Dermis microvascular lymphatic vessel endothelial cell (primary cell): ENCODE data around the gene SOX6. TPM values are rescaled to one million over a fixed set of nuclear protein-coding genes. Genes with fewer than 3 reads are reported as not detected.
"Not testable (repeated sequence)": the region's sequence is repeated elsewhere in the genome, so short reads cannot be mapped to it uniquely, and the experiment has no call there.

Experiments used
- DNase-seq, 2 donors: peaks; one replicate each; pipeline versions ENCODE4 v3.0.0 to v3.0.0-alpha.2; 2010; ENCODE audit warnings: low read depth in 2 of 2
- total RNA-seq: library from RNA; depleted of rRNA; stranded (reverse); fragments of >200 nt; gene quantifications from 2 replicates; pipeline ENCODE4 v1.2.1, GENCODE V29; 2014

The SOX6 gene
- total RNA-seq, 1 donor from 2014 or later: under 0.01 TPM

DNA sequence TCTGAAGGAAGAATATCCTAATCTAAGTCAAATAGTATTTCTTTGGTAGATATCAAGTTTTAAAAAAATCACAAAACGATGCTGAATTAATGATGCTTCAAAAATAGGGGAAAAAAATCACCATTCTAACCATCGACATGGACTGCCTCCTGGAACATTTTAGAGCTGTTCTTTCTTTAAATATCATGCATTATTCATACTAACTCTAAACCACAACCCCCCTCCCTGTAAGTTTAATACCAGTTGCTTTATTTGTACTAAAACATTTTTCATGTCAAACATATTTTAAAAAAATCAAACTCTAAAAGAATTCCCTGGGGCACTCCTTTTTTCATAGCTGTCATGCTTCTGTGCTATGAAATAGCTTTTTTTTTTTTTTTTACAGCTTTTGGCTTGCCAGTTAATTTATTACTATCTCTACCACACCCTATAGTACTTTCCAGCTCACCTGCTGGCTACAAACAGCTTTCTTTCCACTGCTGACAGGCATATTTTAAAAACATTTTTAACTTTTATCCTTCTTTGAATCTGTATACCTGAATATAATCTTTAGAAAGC, 256.9 kb downstream of the SOX6 start:
- DNase-seq: no peak

DNA sequence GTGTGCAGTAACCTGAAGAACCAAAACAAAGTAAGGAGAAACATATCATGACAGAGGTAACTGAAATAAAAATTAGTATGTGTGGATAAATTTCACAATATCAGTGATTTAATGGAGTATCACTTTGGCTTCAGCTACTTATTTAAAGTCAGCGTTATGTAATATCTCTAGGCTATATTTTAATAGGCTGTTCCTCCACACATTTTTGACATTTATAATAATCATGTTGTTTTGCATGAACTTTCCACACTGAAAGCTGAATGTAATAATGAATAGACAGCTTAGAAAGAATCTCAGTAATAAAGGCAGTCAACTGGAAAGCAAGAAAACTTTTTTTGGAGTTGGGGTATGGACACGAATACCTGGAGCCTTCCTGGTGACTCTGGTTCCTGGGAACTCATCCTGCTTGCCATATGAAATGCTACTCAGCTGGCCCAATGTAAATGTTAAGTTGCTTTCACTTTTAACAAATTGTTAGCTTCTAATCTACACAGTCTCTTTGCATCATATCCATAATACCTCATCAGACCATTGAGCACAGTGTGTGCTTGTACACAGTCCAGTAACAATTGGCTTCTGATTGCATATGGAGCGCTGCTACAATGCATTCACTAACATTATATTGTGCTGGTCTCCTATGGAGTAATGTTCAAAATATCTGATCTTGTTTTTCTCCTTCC, 257.7 kb downstream of the SOX6 start:
- DNase-seq: no peak

DNA sequence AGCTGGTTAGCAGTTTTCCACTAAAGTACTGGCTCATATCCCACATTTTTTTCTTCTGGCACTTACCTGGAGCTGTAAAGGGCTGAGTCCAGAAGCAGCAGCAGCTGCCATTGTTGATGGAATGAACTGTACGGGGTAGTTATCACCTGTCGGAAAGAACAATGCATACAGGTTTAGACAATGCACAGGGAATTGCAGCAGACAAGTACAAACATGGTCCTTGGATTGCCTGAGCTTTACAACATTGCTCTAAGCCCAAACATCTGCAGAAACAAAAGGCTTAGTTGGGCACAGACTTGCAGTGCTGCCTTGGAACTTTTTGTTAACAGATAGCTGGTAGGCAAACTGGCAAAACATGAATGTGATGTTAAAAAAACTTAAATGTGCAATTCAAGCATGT, 258.8 kb downstream of the SOX6 start:
- DNase-seq: no peak

DNA sequence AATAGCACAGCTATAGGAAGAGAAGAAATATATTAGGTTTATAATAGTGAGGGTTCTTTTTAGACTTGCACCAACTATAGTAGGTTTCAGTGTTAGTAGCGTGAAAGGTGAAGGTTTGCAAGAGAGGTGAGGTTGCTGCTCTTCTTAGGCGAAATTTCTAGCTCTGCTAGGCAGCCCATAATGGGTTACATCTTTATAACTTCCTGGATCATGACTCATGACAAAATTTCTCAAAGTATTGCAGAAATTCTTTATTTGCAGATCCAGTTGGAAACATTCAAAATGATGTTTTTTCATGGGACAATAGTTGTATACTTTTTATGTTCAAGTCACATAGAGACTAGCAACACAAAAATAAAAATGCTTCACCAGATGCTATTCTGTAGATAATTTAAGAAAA, 260.0 kb downstream of the SOX6 start:
- DNase-seq: no peak

DNA sequence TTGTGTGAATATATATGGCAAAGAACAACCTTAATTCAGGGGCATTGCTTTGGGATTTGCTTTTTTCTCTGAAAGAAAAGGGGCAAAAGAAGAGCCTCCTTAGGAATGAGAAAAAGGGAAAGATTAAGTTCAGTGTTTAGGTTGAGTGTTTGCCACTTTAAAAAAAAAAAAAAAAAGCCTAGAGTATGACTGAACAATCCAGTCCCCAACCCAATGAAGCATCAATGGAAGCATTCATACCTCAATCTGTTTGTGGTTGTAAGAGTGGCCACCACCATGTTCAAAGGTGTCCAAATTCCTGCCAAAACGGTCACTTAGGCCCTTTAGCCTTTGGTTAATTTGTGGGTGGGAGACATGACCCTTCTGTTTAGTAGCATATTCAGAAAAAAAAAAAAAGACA, 260.6 kb downstream of the SOX6 start:
- DNase-seq: no peak

DNA sequence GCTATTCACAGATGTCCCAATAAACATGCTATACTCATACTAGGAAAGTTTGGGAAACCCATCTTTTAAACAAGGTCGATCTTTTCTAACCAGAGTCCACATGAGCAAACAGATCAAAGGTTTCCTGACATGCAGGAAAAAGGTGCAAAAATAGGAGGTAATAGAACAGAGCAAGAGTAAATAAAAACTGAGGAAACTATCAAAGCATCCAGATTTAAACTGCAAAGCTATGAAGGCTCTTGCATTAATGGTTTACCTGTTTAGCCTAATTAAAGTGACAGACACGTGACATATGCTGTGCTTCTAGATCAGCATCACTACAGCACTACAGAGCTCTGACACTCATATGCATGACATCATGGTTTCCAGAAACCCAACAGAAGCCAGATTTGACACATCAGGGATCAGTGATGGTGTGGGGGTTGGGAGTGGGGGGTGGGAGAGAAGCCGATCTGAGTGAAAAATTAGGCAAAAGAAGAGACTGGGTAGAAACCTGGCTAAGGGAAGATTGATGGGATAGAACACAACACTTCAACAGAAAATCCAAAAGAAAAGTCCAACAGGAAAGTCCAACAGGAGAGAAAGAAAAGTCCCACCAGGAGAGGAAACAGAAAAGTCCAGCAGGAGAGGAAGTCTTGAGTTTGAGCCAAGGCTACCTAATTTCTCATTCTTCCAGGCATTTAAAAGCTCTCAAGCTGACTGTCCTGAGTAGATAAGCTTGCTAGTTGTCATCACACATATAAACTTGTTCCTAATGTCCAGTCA, 262.3 kb downstream of the SOX6 start:
- DNase-seq: no peak

DNA sequence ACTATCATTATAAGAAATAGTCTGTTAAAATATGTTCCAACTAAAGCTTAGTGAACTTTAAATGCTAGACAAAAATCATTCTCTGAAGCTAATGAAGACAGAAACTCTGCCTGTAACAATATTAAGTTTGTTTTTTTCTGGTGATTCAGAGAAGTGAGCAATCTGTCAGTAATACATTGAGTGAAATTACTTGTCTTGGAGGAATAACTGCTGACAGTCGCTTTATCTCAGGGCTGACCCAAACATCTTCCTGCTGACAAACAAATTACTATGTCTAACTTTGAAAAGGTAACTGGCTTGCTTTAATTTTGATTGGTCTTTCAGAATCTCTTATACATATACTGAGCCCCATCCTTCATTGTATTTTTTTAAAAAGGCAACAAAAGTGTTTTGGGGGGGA, 264.5 kb downstream of the SOX6 start:
- DNase-seq: no peak

DNA sequence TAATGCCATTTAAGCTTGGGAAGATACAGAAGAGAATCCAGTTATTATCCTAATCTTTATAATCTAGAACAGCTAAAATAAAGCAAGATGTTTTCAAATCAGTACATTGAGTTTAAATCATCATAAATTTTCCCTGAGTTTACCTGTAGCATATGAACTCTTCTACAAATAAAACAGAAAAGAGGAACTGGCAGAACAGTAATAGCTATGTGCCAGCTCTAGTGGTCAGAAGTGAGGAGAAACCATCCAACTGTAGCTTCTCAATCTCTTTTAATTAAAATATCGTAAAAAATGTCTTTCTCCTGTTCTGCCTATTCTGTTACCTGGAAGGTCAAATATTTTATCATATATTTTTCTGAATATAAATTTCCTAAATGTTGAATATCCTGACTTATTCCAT, 266.9 kb downstream of the SOX6 start:
- no peak for DNase-seq

DNA sequence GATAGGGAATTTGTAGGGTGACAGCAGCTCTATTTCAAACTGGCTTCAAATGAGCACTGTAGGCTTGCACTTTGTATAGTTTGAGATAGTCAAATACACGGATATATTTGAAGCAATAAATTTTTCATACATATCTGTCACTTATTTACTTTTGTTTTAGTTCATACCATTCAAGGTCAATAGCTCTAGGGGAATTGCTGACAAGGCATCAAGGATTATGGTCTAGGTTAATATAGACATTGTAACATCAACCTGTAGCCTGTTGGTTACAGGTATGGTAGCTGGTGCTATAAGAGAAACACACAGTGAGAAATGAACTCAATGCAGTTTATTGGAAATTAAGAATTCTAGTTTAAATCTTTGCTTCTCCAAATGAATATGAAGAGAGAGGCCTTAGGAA, 267.6 kb downstream of the SOX6 start:
- no peak for DNase-seq

DNA sequence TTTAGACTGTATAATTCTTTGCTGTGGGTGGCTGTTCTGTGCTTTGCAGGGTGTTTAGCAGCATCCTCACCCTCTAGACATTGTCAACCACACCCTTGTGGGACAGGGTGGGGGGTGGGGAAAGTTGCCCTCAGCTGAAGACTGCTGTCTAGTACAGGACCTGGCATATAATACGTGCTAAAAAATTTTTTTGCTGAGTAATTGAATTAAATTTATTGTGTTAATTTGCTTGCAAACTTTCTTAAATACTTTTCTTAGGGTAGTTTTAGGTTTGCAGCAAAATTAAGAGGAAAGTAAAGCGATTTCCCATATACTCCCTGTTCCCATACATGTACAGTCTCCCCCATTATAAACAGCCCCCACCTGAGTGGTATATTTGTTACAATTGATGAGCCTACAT, 268.5 kb downstream of the SOX6 start:
- DNase-seq: no peak

DNA sequence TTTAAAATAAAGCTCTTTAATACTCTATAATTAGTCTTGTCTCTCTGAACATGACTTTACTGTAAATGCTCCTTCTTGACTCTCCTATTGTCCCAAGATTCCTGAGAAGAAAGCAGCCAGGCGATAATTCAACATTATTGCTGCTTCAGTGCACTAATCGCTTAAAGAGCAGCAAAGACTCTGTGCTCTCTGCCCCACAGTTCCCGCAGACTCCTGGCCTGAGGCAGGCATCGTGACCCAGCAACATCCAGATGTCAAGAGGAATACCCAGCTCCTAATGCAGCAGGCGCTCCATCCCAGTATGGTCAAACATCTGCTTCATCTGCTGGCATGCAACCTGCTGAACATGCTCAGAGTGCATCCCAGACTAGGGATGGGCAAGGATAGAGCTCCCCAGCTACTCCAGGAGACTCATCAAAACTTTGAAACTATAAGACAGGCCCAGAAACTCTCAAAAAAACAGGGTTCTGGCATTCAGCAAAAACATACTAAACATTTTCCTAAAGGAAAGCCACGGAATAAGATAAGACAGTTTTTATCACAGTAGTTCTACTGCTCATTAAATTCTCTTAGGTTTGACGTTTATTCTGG, 270.0 kb downstream of the SOX6 start:
- no peak for DNase-seq

DNA sequence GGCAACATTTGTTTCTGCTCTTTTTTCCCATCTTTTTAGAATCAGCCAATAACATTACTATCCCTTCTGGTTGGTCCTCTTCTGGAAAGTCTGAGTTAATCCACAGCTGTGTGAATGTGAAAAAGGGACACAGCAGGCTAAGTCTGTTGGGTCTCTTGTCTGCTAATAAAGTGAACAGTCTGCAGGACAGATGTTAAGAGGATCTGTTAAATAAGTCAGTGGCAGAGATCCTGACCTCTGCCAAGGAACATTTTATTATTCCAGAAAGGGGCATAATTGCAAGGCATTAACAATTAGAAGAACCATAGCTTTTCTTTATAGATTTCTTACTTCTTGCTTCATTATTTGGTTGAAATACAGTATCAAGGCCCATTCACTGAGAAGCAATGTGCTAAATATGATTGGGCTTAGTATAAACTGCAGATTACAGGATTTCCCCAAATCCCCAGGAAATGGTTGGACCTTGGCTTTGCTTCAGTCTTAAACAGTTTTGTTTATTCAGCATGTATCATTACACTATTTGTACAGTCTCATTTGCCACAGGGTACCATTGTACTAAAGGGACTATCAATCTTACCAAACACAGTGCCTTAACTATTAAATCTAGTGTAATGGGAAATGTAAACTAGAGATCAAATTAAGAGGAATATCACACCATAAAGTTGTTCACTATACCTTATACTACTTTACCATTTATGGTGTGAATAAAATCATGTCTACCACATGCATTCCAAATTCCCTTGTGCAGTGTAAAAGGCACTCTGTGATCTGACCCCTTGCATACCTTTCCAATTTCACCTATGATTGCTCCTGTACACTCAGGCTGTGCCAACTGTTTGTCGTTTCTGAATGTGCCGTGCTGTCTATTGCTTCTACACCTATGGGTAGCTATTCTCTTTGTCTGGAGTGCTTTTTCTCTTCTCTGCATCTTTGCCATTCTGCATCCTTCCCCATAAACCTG, 274.0 kb downstream of the SOX6 start:
- DNase-seq: no peak

DNA sequence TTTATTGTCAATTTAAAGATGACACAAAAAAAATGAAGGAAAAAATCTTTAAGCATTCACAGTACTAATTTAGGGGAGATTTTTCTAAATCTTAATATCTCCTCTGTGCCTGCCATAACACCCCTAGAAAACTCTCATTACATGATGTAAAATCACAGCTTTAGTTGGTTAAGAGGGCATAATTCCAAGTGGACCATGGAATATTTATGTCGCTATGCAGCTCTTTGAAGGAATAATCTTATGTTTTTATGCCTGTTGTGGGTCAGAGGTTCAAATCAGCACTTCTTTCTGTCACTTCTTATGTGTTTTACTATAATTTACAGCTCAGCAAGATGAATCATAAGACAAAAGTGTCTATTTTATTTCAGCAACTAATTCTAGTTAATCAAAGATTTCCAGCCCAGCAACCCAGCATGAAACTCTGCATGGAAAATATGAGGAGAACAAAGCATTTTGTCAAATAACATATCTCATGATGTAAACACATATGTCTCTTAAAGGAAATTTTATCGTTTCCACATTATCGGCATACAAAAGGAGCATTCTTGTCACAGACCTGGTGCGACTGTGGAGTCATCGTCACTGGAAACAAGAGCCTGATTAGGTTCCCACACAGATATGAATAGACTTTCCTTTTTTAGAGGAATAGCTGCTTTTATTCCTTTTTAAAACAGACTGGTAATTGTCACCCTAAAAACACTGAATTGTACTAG, 274.8 kb downstream of the SOX6 start:
- no peak for DNase-seq

DNA sequence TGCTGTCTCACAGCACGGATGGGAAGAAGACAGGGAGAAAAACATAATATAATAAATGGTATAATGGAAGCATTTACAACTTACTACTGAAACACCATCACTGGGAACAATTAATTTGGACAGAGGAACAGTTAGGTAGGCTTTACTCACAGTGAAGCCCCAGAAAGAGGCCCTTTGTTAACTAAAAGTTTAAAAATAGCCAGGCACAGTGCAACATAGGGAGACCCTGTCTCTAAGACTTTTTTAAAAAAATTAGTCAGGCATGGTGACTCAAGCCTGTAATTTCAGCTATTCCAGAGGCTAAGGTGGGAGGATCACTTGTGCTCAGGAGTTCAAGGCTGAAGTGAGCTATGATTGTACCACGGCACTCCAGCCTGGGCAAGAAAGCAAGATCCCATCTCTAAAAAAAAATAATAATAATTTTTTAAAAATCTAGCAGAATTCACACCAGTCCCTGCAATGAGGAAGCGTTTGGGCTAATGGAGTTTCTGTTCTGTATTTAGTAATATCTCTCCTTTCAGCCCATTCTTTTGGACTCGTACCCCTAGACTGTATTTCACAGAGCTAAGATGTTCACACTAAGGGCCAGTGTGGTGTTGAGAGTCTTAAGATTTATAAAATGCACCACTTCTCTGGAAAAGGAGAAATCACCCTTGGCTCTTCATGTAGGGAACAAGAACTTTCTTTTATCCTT, 275.5 kb downstream of the SOX6 start:
- DNase-seq: no peak

DNA sequence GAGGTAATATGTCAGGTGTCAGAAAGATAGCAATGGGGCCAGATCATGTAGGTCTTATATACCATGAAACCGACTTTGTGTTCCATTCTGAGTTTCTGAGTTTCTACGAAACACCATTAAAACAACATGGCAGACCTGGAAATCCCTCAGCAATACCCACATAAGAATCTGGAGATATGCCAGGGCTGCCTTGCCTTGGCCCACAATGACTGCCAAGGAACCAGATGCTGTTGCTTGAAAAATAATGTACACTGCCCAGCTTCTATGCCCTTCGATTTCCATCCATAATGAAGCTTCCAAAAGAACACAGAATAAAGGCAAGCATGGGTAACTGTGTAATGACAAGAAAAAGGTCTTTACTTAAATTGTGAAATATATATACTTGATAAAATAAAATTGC, 277.4 kb downstream of the SOX6 start:
- no peak for DNase-seq

DNA sequence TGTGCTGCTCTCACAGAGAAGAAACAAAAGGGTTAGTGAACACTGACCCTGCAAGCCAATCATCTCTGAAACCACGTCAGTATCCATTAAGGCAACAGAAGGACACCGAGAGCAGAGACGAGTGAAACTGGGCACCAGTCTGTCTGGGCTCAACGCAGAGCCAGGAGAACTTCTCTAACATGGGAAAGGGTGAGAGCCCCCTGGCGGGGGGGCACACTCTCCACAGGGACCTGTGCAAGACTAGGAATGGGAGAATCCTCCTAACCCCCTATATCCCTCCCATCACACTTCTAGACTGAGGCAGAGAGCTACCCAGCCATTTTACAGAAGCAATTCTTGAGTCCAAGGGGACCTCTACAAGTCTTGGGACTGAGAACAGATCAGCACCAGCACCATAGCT, 285.8 kb downstream of the SOX6 start:
- DNase-seq: no peak

DNA sequence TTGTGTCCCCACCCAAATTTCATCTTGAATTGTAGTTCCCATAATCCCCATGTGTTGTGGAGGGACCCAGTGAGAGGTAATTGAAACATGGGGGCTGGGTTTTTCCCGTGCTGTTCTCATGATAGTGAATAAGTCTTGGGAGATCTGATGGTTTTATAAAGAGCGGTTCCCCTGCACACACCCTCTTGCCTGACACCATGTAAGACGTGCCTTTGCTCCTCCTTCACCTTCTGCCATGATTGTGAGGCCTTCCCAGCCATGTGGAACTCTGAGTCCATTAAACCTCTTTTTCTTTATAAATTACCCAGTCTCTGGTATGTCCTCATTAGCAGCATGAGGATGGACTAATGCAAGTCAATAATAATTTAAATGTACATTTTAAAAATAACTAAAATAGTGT, 289.1 kb downstream of the SOX6 start:
- DNase-seq: not testable (repeated sequence)

DNA sequence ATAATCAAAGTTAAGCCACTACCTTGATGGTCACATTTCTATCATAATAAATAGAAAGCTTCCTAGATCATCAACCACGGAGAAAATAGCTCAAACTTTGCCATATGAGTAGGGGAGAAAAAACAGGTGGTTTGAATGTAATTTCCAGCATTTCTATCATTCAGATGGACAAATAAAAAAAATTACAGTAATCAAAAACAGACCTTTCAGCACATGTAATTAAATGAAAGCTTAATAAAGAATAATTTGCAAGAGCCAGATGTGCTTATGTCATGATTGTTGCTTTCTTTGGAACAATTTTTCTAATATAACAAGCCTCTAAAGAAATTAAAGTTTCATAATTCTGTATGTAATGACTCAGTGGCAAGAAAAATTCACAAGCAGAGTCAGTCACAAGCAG, 297.0 kb downstream of the SOX6 start:
- DNase-seq: no peak

DNA sequence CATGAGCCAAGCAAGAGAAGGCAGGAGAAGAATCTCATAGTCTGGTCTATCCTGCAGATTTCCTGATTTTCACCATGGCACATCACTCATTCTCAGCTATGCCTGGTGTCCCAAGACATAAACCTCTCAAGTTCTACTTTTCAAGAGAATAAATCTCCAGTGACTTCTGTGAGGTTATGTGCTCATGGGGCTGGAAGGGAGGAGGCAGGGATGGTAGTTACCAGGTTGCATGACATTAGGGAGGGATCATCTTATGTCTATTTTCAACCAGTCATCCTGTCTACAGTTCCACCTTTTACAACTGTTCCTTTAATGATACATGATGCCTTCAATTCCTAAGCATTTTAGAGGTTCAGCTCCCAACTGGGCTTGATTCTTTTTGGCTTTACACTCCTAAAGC, 297.7 kb downstream of the SOX6 start:
- no peak for DNase-seq

DNA sequence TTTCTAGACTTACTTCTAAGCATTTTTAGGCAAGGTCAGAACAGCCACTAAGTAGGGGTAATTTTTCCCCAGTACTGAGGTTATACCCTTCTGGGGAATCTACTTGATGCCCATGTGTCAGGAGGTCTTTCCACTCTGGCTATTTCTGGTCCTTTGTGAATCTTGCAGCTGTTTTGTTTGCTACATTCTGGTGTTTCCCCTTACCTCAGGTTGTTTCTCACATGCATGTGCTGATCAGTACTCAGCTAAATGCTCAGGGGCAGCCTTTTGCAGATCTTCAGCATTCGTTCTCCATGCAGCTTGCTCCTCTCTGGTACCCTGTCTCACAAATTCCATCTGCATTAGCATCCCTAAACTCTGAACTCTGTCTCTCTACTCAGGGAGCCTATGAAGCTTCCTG, 303.6 kb downstream of the SOX6 start:
- DNase-seq: no peak
